AG04450 (cell line): ENCODE measurements around the gene COLEC11. TPM values are rescaled to one million over a fixed set of nuclear protein-coding genes. Genes with fewer than 3 reads are reported as not detected.
"Not testable (repeated sequence)": the region's sequence is repeated elsewhere in the genome, so short reads cannot be mapped to it uniquely, and the experiment has no call there.

Experiments used
- CTCF ChIA-PET: fragments of 300-600, 350-600 bp; formaldehyde crosslinking; extraction: SDS; loops from one replicate; lab custom pipeline; 2022; ENCODE audit warnings: antibody characterized with exemption, inconsistent platforms; lab: Charles Lee
- POLR2A ChIA-PET: fragments of 350-600 bp; formaldehyde crosslinking; extraction: SDS; loops from one replicate; lab custom pipeline; 2021; ENCODE audit warnings: antibody characterized with exemption, inconsistent platforms; lab: Yijun Ruan, JAX
- DNase-seq: peaks from one replicate; pipeline ENCODE4 v3.0.0-alpha.2; 2011; ENCODE audit warnings: low read depth, low spot score
- H3K27ac ChIP-seq: one replicate; pipeline ENCODE4 v1.5.1; 2012; ENCODE audit warnings: low read depth, low read length, control low read depth
- H3K27me3 ChIP-seq: one replicate; pipeline ENCODE4 v1.6.0; 2012; ENCODE audit warnings: low read length; ENCODE audit not compliant: control insufficient read depth, insufficient read depth
- H3K4me3 ChIP-seq: 2 replicates; pipeline ENCODE4 v1.5.1; 2011; ENCODE audit warnings: mild to moderate bottlenecking, low read depth, low read length, control low read depth
- H3K9me3 ChIP-seq: 2 replicates; pipeline ENCODE4 v1.5.1; 2012; ENCODE audit warnings: low read length; ENCODE audit not compliant: control insufficient read depth, insufficient read depth
- CTCF ChIP-seq: IDR thresholded peaks from 2 replicates; pipeline ENCODE4 v1.5.1; 2011; ENCODE audit warnings: low read depth, low read length, control low read depth, inconsistent platforms
- polyA plus RNA-seq: library from polyadenylated mRNA; depleted of rRNA; stranded (reverse); fragments of >200 nt; gene quantifications from 2 replicates; pipeline ENCODE4 v1.2.3, GENCODE V29; 2011

Gene COLEC11
- polyA plus RNA-seq, 1 experiment, result 0.68 TPM

DNA sequence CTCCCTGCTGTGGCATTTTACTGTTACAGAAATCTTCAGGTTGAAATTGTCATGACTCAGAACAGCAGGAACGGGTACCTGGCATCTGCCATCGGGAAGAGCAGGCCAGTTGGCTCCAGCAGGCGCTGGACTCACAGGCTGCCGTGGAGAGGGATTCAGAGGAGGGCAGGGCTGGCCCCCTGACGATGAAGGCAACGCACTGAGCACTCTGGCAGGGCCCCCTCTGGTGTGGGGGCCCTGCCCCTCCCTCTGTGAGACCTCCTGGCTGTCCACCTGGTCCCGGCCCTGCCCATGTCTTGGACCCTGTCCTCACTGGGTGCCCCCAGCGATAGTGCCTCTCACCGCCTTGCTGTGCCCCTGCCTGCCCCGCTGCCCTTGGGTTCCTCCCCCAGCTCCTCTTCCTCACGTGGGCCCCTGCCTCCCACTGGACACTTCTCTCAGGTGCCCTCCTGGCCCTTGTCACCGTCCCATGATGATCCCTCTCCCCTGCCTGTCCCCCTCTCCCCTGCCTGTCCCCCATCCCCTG lies 39.7 kb downstream of the COLEC11 start:
- H3K27me3 ChIP-seq, result peaks cover 23% of the 10 kb centered on the region
- peaks cover 10% of the 10 kb centered on the region; the same call in 1 of the 2 replicates for H3K9me3 ChIP-seq
- no peak for TF ChIP-seq CTCF
- CTCF ChIA-PET, result interaction anchor here (0.7 kb wide), 1 partner anchor 15 kb away, joined by 3 read pairs; no protein-coding TSS in a partner anchor
- DNase-seq, result no peak
- POLR2A ChIA-PET, result no interaction called here
- H3K27ac ChIP-seq, result no peak overlapping the region
- no peak overlapping the region for H3K4me3 ChIP-seq

DNA sequence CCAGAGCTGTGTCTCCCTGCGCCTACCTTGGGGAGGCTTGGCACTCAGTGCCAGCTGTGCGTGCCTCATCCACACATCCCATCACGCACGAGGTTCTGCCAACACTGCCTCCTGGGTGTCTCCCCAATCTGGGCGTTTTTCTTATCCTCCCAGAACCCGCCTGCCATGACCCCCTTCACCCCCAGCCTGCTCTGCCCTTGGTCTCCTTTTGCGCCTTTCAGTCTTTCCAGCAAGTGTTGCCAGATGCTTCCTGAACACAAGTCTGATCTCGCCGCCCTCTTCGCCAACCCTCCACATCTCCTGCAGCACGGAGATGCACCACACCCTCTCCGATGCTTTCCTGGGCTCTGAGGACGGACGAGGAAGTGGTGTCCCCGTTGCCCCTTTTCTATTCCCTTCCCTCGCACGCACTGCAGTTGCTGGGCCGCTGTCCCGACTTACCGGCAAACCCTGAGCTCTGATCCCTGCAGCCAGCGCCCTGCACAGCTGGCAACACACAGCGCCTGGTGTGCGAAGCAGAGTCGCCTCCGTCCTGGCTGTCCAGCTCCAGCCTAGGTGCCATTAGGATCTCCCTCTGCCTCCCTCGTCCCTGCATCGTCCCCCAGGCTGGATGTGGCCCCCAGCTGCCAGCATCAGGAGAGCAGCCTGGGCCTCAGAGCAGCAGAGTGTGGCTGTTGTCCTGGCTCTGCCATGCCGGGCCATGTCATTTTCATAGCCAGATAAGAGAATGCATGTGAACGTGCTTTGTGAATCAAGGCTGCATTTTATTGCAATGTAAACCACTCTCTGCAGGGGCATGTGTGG lies 40.5 kb downstream of the COLEC11 start:
- no peak for DNase-seq
- ChIA-PET POLR2A (no interaction called here), CTCF (interaction anchor here (0.6 kb wide), 1 partner anchor 9 kb away, joined by 3 read pairs; no protein-coding TSS in a partner anchor)
- Histone ChIP-seq H3K27me3 (peaks cover 23% of the 10 kb centered on the region), H3K9me3 (peaks cover 10% of the 10 kb centered on the region; the same call in 1 of the 2 replicates), H3K4me3 (no peak overlapping the region), H3K27ac (no peak overlapping the region)
- TF ChIP-seq CTCF, result no peak

- CTCF ChIA-PET, result interaction anchor here (0.6 kb wide), 1 partner anchor 9 kb away, joined by 3 read pairs; no protein-coding TSS in a partner anchor
- H3K4me3 ChIP-seq, H3K27ac ChIP-seq, DNase-seq, POLR2A ChIA-PET: not testable (repeated sequence)
- Histone ChIP-seq H3K9me3 (peaks cover 10% of the 10 kb centered on the region; the same call in 1 of the 2 replicates), H3K27me3 (peaks cover 23% of the 10 kb centered on the region)
Measured at GRCh38 chr2:3635975-3636327, 41.0 kb downstream of the COLEC11 start.

DNA sequence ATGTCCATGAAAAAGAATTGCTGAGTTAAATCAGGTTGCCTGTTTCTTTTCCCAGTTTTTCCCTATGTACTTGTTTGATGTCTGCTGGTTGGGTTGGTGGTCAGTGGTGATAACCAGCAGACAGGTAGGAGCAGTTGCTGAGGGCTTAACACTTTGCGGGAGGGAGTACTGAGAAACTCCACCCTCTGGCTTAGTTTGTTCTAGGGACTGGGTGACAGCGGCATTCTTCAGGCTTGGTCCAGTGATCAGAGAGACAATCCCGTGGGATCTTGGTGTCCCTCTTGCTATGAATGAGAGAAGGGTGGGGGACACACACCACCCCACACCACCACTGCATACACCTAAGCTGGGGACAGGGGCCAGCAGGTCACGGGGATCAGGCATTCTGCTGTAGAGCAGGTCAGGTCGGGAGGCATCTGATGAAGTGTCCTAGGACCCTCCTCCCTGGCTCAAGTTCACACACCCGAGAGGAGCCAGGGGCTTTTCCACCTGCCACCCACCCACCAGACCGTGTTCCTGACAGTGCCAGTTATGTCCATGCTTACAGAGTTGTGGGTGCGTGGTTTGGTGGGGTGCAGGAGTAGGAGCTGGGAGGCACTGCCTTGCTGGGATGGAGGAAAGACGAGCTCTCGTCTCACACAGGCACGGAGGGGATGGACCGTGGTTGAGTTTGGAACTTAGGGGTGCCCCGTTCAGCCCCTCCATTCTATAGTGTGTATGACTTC lies 41.8 kb downstream of the COLEC11 start:
- no peak overlapping the region for H3K4me3 ChIP-seq

More for the DNA sequence above, 41.8 kb downstream of the COLEC11 start:
- DNase-seq, result no peak
- TF ChIP-seq CTCF, result no peak
- ChIA-PET POLR2A (no interaction called here), CTCF (interaction anchor here (0.6 kb wide), 1 partner anchor 114 kb away, joined by 3 read pairs; no protein-coding TSS in a partner anchor)
- no peak overlapping the region for H3K27ac ChIP-seq
- H3K9me3 ChIP-seq, result peaks cover 9% of the 10 kb centered on the region; the same call in 1 of the 2 replicates
- peaks cover 23% of the 10 kb centered on the region for H3K27me3 ChIP-seq
